Measurements from ENCODE around the gene MTCL3.

MTCL3 gene

GRCh38 chr6:127561660-127562059, 42.5 kb upstream of the MTCL3 start:
- H3K4me3 Mint-ChIP-seq (ENCODE audit: low read depth), result no peak overlapping the region
- DNase-seq (ENCODE audit: low spot score, unreplicated experiment), result no peak
- H3K9me3 Mint-ChIP-seq (ENCODE audit: low read depth), result no peaks in the 10 kb centered on the region
- no peak for TF ChIP-seq CTCF (IDR thresholded peaks at IDR 0.05; ENCODE audit: unreplicated experiment)
- no peaks in the 10 kb centered on the region for H3K36me3 Mint-ChIP-seq (ENCODE audit: insufficient read depth)
- no peaks in the 10 kb centered on the region for H3K27me3 Mint-ChIP-seq
- no peaks in the 10 kb centered on the region for H3K4me1 Mint-ChIP-seq (ENCODE audit: low read depth)
- no peak overlapping the region for H3K27ac Mint-ChIP-seq

DNA sequence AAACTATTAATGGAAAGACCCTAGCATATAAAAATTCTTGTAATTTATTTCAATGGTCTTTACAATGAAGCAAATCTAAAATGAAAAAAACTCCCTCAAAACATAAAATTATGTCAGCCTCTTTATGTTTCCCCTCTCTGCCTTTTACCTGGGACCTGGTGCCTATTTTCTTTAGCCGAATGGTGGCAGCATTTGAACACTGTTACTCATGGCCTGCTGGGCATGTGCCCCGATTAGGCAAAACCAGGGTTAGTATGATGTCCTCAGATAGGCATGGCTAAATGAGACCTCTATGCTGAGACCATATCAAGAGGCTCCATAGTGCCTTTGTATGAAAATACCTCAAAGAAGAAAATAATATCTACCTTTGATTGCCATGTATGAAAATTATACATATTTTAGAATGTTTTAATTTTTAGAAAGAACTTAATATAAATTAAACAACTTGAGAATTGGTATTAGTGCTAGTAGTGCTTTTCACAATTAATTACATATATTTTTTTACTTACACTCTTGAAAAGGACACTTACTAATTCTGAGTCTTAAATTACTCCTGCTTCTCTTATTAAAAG, 35.4 kb upstream of the MTCL3 start:
- no peak for DNase-seq (ENCODE audit: low spot score, unreplicated experiment)

DNA sequence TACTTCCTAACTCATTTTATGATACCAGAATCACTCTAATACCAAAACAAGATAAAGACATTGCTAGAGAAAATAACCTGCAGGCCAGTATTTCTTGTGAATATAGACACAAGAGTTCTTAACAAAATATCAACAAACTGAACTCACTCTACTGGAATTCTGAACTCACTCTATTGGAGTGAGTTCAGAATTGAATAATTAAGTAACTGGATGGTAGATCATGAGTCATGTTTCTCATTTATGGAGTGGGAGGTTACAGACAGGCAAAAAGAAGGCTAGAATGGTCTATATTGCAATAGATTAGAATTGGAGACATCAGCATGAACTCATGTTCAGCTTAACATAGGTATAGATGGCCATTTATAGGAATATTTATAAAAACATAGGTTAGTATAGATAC, 31.3 kb upstream of the MTCL3 start:
- H3K27me3 Mint-ChIP-seq, result no peaks in the 10 kb centered on the region
- H3K9me3 Mint-ChIP-seq (ENCODE audit: low read depth), result no peaks in the 10 kb centered on the region
- no peaks in the 10 kb centered on the region for H3K36me3 Mint-ChIP-seq (ENCODE audit: insufficient read depth)
- DNase-seq (ENCODE audit: low spot score, unreplicated experiment), result no peak
- H3K27ac Mint-ChIP-seq, result no peak overlapping the region
- no peak overlapping the region for H3K4me3 Mint-ChIP-seq (ENCODE audit: low read depth)
- no peak for TF ChIP-seq CTCF (IDR thresholded peaks at IDR 0.05; ENCODE audit: unreplicated experiment)
- H3K4me1 Mint-ChIP-seq (ENCODE audit: low read depth), result no peaks in the 10 kb centered on the region

More for the DNA sequence above, 35.4 kb upstream of the MTCL3 start:
- Mint-ChIP-seq H3K27me3 (no peaks in the 10 kb centered on the region), H3K36me3 (ENCODE audit: insufficient read depth) (no peaks in the 10 kb centered on the region), H3K27ac (no peak overlapping the region), H3K4me1 (ENCODE audit: low read depth) (no peaks in the 10 kb centered on the region), H3K9me3 (ENCODE audit: low read depth) (no peaks in the 10 kb centered on the region), H3K4me3 (ENCODE audit: low read depth) (no peak overlapping the region)
- peak; percentile 49 for TF ChIP-seq CTCF (IDR thresholded peaks at IDR 0.05; ENCODE audit: unreplicated experiment)

DNA sequence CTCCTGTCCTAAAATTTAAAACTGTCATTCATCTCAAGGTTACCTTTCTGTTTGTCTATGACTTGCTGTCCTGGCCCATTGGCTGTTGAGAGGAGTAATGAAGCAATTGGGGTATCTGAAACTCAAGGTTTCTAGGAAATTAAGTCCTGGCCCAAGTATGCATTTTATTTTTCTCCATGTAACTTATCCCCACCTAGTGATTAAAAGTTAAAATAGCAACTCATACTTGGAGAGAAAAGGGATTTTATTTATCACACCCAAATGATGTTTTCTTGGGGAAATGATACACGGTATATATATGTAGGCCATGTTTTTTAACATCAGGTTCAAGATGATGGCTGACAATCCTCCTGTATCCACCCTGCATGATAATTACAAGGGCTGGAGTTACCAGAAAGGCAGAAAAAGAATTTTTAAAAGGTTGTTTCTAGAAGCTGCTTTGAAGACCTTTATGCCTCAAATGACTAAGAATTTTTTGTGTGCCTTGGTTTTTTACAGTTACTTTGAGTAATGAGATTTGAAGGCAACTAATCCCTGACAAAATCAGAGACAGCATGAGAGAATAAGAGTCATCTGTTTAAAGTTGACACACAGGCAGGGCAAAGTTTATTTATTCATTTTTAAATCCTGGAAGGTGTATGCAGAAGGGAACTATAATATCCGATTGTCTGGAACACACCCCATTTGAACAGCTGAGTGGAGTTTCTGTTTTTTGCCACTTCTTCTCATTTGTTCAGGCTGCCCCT, 28.9 kb upstream of the MTCL3 start:
- TF ChIP-seq CTCF (IDR thresholded peaks at IDR 0.05; ENCODE audit: unreplicated experiment), result no peak
- H3K9me3 Mint-ChIP-seq (ENCODE audit: low read depth), result no peaks in the 10 kb centered on the region
- no peak overlapping the region for H3K4me3 Mint-ChIP-seq (ENCODE audit: low read depth)
- no peaks in the 10 kb centered on the region for H3K4me1 Mint-ChIP-seq (ENCODE audit: low read depth)
- DNase-seq (ENCODE audit: low spot score, unreplicated experiment), result no peak
- no peaks in the 10 kb centered on the region for H3K27me3 Mint-ChIP-seq
- no peak overlapping the region for H3K27ac Mint-ChIP-seq
- H3K36me3 Mint-ChIP-seq (ENCODE audit: insufficient read depth), result no peaks in the 10 kb centered on the region

GRCh38 chr6:127547215-127547614, 28.1 kb upstream of the MTCL3 start:
- Mint-ChIP-seq H3K4me1 (ENCODE audit: low read depth) (no peaks in the 10 kb centered on the region), H3K27ac (no peak overlapping the region)

More at GRCh38 chr6:127547215-127547614, 28.1 kb upstream of the MTCL3 start:
- no peaks in the 10 kb centered on the region for H3K36me3 Mint-ChIP-seq (ENCODE audit: insufficient read depth)
- H3K4me3 Mint-ChIP-seq (ENCODE audit: low read depth), result no peak overlapping the region
- peak; percentile 33 for TF ChIP-seq CTCF (IDR thresholded peaks at IDR 0.05; ENCODE audit: unreplicated experiment)
- no peaks in the 10 kb centered on the region for H3K9me3 Mint-ChIP-seq (ENCODE audit: low read depth)
- no peak for DNase-seq (ENCODE audit: low spot score, unreplicated experiment)
- H3K27me3 Mint-ChIP-seq, result no peaks in the 10 kb centered on the region
